Right renal cortex interstitium (tissue), 3 donors: ENCODE measurements around the gene RANBP6. TPM values are rescaled to one million over a fixed set of nuclear protein-coding genes. Genes with fewer than 3 reads are reported as not detected.

ENCODE experiments used
- DNase-seq, 3 donors: peaks; one replicate each; pipeline ENCODE4 v3.0.0-alpha.2; 2013; ENCODE audit warnings: low read depth in 3 of 3, low spot score in 2 of 3
- polyA plus RNA-seq, 3 donors: library from polyadenylated mRNA; unstranded; fragments of 120-200 nt; gene quantifications; one replicate each; pipeline ENCODE4 v1.2.1, GENCODE V29; 2013; ENCODE audit not compliant: insufficient read length in 3 of 3

Gene RANBP6
- polyA plus RNA-seq, 3 donors = 36.4 to 39.1 (median 38.5) TPM

- DNase-seq = peak; percentile 31 to 82 (median 80)
Measured at GRCh38 chr9:6007770-6008168, 7.7 kb downstream of the RANBP6 start.

DNA sequence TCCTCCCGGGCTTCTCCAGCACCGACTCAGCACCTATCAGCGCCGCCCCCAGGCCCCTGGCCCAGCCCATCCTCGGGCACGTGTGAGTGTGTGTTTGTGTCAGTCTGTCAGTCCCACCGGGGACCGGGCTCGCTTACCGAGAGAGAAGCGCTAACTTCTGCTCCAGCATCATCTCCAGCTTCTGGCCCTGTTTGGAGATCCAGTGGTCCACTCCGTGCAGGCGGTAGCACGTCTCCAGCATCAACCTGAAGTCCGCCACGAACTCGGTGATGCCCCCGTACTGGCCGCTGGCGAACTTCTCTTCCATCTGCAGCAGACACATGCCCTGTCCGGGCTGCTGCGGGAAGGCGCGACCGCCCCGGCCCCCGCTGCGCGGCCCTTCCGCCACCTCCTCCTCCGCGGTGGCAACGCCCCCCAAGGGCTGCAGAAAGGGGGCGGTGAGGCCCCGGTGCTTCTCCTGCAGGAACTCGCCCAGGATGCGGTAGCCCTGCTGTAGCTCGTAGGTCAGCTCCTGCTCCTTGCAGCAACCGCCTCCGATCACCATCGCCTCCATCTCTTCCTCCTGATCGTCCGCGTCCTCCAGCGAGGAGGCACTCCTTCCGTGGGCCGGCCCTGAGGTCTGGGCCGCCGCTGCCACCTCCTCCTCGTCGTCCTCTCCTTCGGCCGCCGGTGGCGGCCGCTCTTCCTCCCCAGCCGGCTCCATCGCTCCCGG is 8.2 kb downstream of the RANBP6 start:
- peak; percentile 20 to 51 (median 32) for DNase-seq

DNA sequence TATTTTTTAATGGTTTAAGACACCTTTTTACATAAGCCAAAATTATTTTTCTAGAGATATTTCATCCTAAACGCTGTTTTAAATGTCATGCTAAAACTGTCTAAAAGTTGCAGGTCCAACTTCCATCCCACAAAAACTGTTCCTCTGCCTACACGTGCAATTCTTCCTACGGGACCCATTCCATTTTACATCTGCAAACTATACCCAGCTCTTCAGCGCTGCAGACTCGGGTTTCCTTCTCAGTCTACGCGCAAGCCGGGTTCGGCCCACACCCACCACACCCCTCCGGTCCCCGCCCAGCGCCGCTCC is 8.7 kb downstream of the RANBP6 start:
- DNase-seq = no peak

DNA sequence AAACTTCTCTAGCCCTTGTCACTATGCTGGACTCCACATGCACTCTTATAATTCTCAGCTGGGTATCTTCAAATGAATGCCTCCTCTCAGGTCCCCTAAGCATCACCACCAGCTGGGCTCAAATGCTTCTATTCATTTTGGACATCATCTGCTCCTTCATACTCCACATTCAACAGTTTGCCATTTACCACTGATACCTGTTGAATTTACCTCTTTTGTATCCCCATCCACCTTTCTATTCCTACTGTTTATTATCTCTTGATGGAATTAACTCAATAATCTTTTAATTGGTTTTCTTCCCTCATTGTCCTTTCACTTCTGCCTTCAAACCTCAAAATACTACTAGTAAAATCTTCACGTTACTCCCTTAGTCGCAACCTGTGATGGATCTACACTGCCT is 14.5 kb downstream of the RANBP6 start:
- no peak for DNase-seq

GRCh38 chr9:5999443-6000101 is 15.9 kb downstream of the RANBP6 start:
- DNase-seq = no peak

DNA sequence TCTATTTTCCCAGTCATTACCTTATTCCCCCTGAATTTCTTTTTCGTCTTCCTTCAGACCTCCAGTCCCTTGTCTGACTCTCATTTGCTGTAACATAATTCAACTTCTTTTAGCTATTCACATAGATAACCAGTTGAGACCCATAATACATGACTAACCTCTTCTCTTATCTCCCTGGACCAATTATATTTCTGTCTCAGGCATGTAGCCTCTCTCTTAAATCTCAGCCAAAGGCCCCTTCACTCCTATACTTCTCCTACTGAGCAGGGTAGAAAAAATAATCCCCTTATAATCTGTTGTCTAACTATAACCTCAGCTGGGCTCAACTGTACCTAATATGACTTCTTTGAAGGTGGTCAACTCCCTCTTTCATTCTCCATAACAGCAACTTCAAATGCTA is 20.9 kb downstream of the RANBP6 start:
- DNase-seq = no peak

DNA sequence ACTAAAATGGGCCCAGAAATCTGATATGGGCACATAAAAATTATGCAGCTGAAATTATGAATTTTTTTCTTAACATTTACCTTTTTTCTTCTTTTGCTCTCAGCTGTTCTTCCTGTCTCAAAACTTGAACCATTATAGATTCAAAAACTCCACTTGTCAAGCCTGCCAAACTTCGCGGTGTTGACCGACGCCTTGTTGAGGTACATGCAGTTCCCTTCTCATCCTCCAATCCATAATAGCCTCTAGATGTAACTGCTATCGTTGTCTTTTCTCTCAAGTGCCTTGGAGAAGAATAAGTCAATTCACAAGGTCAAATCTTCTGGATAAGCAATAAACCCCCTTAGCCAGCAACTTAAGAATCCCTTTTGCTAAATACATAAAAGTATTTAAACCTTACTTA is 27.2 kb downstream of the RANBP6 start:
- no peak for DNase-seq

DNA sequence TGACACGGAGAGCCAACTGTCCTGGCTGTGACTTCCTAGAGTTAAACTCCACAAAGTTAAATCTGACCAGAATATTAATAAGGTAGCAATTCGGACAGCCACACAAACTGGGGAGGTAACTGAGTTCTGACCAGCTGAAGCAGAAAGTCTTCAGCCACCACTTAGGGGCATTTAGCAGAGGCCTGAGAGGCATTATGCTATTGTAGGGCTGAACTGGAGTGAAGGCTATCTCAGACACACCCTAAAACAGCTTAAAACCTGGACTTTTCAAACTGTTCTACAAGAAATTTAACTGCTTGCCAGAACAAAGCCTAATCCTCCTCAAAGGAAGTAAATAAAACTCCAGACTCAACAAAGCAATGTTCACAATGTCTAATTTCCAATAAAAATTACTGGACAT is 32.4 kb downstream of the RANBP6 start:
- DNase-seq = no peak

DNA sequence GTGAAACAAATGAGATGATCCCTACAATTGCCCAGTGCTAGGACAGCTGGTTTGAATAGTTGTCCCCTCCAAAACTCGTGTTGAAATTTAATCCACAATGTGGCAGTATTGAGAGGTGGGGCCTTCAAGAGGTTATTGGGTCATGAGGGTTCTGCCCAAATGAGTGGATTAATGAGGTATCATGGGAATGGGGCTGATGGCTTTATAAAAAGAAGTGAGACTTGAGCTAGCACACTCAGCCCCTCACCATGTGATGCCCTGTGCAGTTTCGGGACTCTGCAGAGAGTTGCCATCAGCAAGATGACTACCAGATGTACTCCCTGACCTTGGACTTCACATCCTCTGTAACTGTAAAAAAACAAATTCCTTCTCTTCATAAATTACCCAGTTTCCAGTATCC is 33.1 kb downstream of the RANBP6 start:
- DNase-seq = no peak

DNA sequence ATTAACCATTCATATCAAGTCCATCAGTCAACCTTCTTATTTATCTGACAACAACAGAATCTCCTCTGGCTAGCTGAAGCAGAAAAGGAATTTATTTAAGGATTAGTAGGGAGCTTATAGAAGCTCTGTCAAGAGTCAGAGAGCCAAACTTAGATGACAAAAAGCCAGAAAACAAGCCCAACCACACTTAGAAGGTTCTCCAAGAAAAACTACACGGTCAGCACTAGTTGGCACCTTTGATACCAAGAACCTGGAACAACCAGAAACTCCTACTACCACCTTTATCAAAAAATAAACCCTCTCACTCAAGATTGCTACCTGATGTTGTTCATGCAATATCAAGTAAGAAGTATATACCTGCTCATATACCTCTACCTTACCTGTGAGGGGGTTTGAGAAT is 36.9 kb downstream of the RANBP6 start:
- no peak for DNase-seq

DNA sequence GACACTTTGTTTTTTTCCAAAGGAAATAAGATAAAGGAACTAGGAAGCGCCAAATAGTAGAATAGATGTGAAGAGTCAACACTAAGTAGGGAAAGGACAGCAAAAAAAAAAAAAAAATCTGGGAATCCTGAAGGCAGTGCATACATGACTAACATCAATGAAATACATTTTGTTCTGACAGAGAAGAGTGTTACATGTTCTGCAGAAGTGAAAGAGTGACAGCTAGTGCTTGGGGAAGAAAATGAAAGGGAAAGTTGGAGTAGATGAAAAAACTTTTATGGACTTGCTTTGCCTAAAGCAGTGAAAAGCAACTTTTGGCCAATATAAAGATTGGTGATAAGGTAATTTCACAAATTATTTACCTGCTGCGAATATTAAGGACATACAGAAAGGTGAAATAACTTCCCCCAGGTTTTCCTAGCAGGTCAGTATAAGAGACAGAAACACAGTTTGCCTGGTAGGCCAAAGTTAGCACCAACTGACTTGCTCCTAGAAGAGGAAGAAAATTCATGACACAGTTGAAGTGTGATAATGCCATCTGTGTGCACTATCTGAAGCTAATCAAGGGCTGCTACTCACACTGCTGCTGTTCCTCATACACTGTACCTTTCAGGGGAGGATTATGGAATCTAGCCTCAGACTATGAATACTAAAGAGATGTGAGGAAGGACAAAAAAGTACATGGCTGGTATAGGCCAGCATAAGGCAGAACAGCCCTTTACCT is 38.6 kb downstream of the RANBP6 start:
- DNase-seq = no peak

- DNase-seq = no peak
Measured at GRCh38 chr9:5971740-5972139, 43.7 kb downstream of the RANBP6 start.

Other genes starting within 250 kb of the RANBP6 start
- 10 to 100 TPM; 56.1 to 62.1 (median 56.8) TPM for gene ERMP1, start 182.5 kb downstream of the RANBP6 start, polyA plus RNA-seq
- 1 to 10 TPM in 1 of 3 donors, under 1 TPM in 2; 0.32 to 1.1 (median 0.75) TPM for gene MLANA, start 124.7 kb downstream of the RANBP6 start, polyA plus RNA-seq
- gene IL33, start 200.2 kb upstream of the RANBP6 start, polyA plus RNA-seq = 1 to 10 TPM; 8.9 TPM